ENCODE measurements around the gene SFI1. TPM values are rescaled to one million over a fixed set of nuclear protein-coding genes. Genes with fewer than 3 reads are reported as not detected.

SFI1 gene
- total RNA-seq, 1 experiment from 2014 or later: 59.2 TPM

GRCh38 chr22:31621507-31622124 lies 125.3 kb downstream of the SFI1 start:
- CTCF ChIA-PET: no interaction called here
- Mint-ChIP-seq H3K9me3 (ENCODE audit: low read depth, unreplicated experiment) (no peaks in the 10 kb centered on the region), H3K36me3 (ENCODE audit: insufficient read depth, unreplicated experiment) (peaks cover 66% of the 10 kb centered on the region), H3K4me1 (ENCODE audit: low read depth, unreplicated experiment) (no peaks in the 10 kb centered on the region), H3K27me3 (ENCODE audit: unreplicated experiment) (no peaks in the 10 kb centered on the region), H3K27ac (ENCODE audit: unreplicated experiment) (no peak overlapping the region), H3K4me3 (ENCODE audit: low read depth, unreplicated experiment) (no peak overlapping the region)
- DNase-seq: no peak
- no peak for TF ChIP-seq CTCF (IDR thresholded peaks at IDR 0.05; ENCODE audit: unreplicated experiment)
- intact Hi-C loops (cut with micrococcal nuclease; ENCODE audit: unreplicated experiment): no loop called here
- BruUV-seq (replicated peaks): no TSS peak

DNA sequence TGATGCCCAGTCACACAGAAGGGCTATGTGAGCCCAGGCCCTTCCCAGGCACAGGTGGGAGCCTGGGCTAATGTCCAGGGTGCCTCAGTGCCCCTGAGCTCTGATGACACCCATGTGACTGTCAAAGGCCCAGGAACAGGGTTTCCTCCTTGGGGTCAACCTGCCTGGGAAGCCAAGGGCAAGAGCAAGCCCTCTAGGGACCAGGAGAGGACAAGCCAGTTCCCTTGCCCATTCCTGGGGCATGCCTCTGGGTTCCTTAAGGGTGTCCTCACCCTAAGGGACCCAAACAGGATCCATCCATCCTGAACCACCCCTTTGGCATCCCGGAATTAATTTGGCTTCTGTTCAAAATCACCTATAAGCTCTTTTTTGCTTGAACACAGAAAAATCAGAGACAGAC lies 126.6 kb downstream of the SFI1 start:
- no peak overlapping the region for H3K27ac Mint-ChIP-seq (ENCODE audit: unreplicated experiment)
- no peaks in the 10 kb centered on the region for H3K9me3 Mint-ChIP-seq (ENCODE audit: low read depth, unreplicated experiment)
- H3K36me3 Mint-ChIP-seq (ENCODE audit: insufficient read depth, unreplicated experiment): peaks cover 54% of the 10 kb centered on the region
- DNase-seq: no peak
- no peak overlapping the region for H3K4me3 Mint-ChIP-seq (ENCODE audit: low read depth, unreplicated experiment)
- CTCF ChIA-PET: no interaction called here
- BruUV-seq (replicated peaks): no TSS peak
- no peak for TF ChIP-seq CTCF (IDR thresholded peaks at IDR 0.05; ENCODE audit: unreplicated experiment)
- no peaks in the 10 kb centered on the region for H3K4me1 Mint-ChIP-seq (ENCODE audit: low read depth, unreplicated experiment)
- intact Hi-C loops (cut with micrococcal nuclease; ENCODE audit: unreplicated experiment): no loop called here
- H3K27me3 Mint-ChIP-seq (ENCODE audit: unreplicated experiment): no peaks in the 10 kb centered on the region

DNA sequence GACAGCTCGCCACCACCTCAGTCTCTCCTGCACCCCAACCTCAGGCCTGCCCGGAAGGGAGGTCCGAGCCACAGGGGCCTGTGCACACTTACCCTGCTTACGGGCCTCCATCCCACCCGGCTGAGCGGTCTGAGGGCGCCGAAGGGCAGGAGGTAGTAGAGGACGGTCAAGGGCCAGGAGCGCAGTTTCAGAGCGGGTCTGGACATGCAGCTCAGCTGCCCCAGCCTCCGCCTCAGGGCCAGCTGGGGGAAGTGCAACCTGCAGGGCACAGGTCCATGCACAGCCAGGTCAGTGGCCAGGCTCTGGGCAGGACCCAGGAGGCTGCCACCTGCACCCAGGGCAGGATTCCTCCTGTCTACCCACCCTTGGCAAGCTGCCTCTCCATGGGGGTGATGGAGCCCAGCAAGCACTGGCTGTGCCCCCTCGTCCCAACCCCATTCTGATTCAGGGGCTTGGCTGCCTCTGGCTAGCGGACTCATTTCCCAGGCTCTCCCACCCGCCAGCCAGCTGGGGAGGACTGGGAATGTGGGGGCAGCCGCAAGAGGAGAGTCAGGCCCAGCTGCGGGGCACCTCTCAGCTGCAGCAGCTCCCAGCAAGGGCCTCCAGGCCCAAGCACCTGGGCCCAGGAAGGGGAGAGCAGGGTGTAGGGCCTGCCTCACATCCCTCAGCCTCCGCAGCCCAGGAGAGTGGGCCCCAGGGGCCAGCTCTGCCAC lies 127.4 kb downstream of the SFI1 start:
- DNase-seq: no peak
- Mint-ChIP-seq H3K4me1 (ENCODE audit: low read depth, unreplicated experiment) (peaks cover 4% of the 10 kb centered on the region), H3K4me3 (ENCODE audit: low read depth, unreplicated experiment) (no peak overlapping the region), H3K27ac (ENCODE audit: unreplicated experiment) (no peak overlapping the region), H3K27me3 (ENCODE audit: unreplicated experiment) (no peaks in the 10 kb centered on the region), H3K36me3 (ENCODE audit: insufficient read depth, unreplicated experiment) (peaks cover 47% of the 10 kb centered on the region), H3K9me3 (ENCODE audit: low read depth, unreplicated experiment) (no peaks in the 10 kb centered on the region)
- TF ChIP-seq CTCF (IDR thresholded peaks at IDR 0.05; ENCODE audit: unreplicated experiment): no peak
- intact Hi-C loops (cut with micrococcal nuclease; ENCODE audit: unreplicated experiment): no loop called here
- CTCF ChIA-PET: no interaction called here
- BruUV-seq (replicated peaks): no TSS peak

DNA sequence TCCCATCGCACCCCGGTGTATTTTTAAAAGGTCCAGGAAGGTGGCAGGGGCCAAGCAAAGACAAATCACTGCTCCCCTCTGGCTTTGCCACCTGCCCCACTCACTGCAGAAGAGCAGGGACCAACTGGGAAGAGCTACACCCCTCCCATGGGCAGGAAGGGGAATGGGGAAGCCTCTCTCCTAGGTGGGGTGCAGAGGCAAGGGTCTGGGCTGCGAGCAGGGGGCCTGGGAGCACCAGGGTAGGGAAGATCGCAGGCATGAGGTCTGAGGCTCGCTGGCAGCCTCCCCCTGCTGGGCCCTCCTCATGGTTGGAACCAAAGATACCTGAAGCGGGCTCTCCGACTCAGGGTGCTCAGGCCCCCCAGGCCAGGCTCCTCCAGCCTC lies 128.9 kb downstream of the SFI1 start:
- no TSS peak for BruUV-seq (replicated peaks)
- Mint-ChIP-seq H3K27me3 (ENCODE audit: unreplicated experiment) (no peaks in the 10 kb centered on the region), H3K36me3 (ENCODE audit: insufficient read depth, unreplicated experiment) (peaks cover 50% of the 10 kb centered on the region), H3K4me1 (ENCODE audit: low read depth, unreplicated experiment) (peaks cover 12% of the 10 kb centered on the region), H3K27ac (ENCODE audit: unreplicated experiment) (no peak overlapping the region), H3K4me3 (ENCODE audit: low read depth, unreplicated experiment) (no peak overlapping the region), H3K9me3 (ENCODE audit: low read depth, unreplicated experiment) (no peaks in the 10 kb centered on the region)
- no peak for DNase-seq
- intact Hi-C loops (cut with micrococcal nuclease; ENCODE audit: unreplicated experiment): no loop called here
- CTCF ChIA-PET: interaction anchor here (0.6 kb wide), 1 partner anchor 1762 kb away, joined by 5 read pairs; no protein-coding TSS in a partner anchor
- no peak for TF ChIP-seq CTCF (IDR thresholded peaks at IDR 0.05; ENCODE audit: unreplicated experiment)

All from Calu3 (cell line).